Spleen (tissue), 11 donors: ENCODE measurements around the gene SOAT2. TPM values are rescaled to one million over a fixed set of nuclear protein-coding genes. Genes with fewer than 3 reads are reported as not detected.

Source experiments
- DNase-seq: peaks from one replicate; pipeline ENCODE4 v3.0.0-alpha.2; 2020
- H3K27ac ChIP-seq, 8 donors: fragments of 200-600 bp; sonication (generic) in 7 of 8; 1 replicate in 4 of 8; 2 replicates in 4 of 8; pipeline versions ENCODE4 v1.5.0 to v1.8.0; 2016 to 2021; ENCODE audit warnings: inconsistent platforms in 4 of 8, mild to moderate bottlenecking in 4 of 8, moderate library complexity in 1 of 8
- H3K27me3 ChIP-seq, 7 donors: fragments of 200-600 bp; sonication (generic) in 6 of 7; replicated peaks in 1 of 7; 1 replicate in 4 of 7; 2 replicates in 3 of 7; pipeline versions ENCODE4 v1.5.0 to v1.8.0; 2016 to 2021; ENCODE audit warnings: inconsistent platforms in 3 of 7, mild to moderate bottlenecking in 1 of 7
- H3K36me3 ChIP-seq, 6 donors: fragments of 200-600 bp; sonication (generic) in 5 of 6; 1 replicate in 4 of 6; 2 replicates in 2 of 6; pipeline versions ENCODE4 v1.5.0 to v1.8.0; 2016 to 2021; ENCODE audit warnings: inconsistent platforms in 2 of 6
- H3K4me1 ChIP-seq, 6 donors: fragments of 200-600 bp; sonication (generic) in 5 of 6; 1 replicate in 3 of 6; 2 replicates in 3 of 6; pipeline versions ENCODE4 v1.5.0 to v1.8.0; 2016 to 2021; ENCODE audit warnings: inconsistent platforms in 3 of 6
- H3K4me3 ChIP-seq, 8 donors: fragments of 200-600 bp; sonication (generic) in 7 of 8; 1 replicate in 4 of 8; 2 replicates in 4 of 8; pipeline versions ENCODE4 v1.5.0 to v1.8.0; 2016 to 2021; ENCODE audit warnings: inconsistent platforms in 4 of 8, mild to moderate bottlenecking in 4 of 8, moderate library complexity in 2 of 8
- H3K9me3 ChIP-seq, 8 donors: fragments of 200-600 bp; sonication (generic) in 7 of 8; 1 replicate in 4 of 8; 2 replicates in 4 of 8; pipeline versions ENCODE4 v1.5.0 to v1.8.0; 2016 to 2021; ENCODE audit warnings: inconsistent platforms in 4 of 8
- POLR2A ChIP-seq, 3 donors: fragments of 450-650 bp; IDR thresholded peaks; one replicate each; pipeline ENCODE4 v1.5.1; 2017; ENCODE audit warnings: antibody characterized with exemption in 3 of 3, mild to moderate bottlenecking in 1 of 3
- POLR2AphosphoS5 ChIP-seq, 3 donors: sonication (generic); formaldehyde crosslinking; IDR thresholded peaks; one replicate each; pipeline ENCODE4 v1.5.1; 2017; ENCODE audit warnings: antibody characterized with exemption in 3 of 3
- WGBS, 5 donors: extraction: QIAGEN DNeasy Blood & Tissue Kit in 3 of 5; methylation state at CpG; one replicate each; pipeline versions ENCODE4 v1.1.5 to v1.1.7; 2013 to 2018; 5-methylcytosine and 5-hydroxymethylcytosine counted together
- intact Hi-C: fragments of 100-400 bp; cut with DNase I; formaldehyde crosslinking; loops from one replicate; pipeline ENCODE4 v1.15.0; 2023; ENCODE audit warnings: low total_unique reads
- polyA plus RNA-seq, 3 donors: library from polyadenylated mRNA; stranded (reverse); fragments of 200-250 nt; gene quantifications; one replicate each; pipeline ENCODE4 v1.2.1, GENCODE V29; 2013
- total RNA-seq, 7 donors: library from RNA; depleted of rRNA in 3 of 7; stranded (reverse); fragments of >200 nt in 3 of 7; fragmentation: NEBNext Ultra II Directional in 4 of 7; extraction: Animal tissue kit (Norgen Biotek cat#: 25700) in 4 of 7; gene quantifications; one replicate each; pipeline versions ENCODE4 v1.1.0 to v1.2.1, GENCODE V29; 2016 to 2021
- TF ChIP-seq, protein P1 (sequence below), 11 experiments: fragments of 200-600 bp in 7 of 11; fragments of 450-650 bp in 4 of 11; sonication (generic) in 4 of 11; IDR thresholded peaks in 8 of 11; conservative IDR thresholded peaks in 3 of 11; 1 replicate in 7 of 11; 2 replicates in 4 of 11; pipeline versions ENCODE4 v1.4.0 to v1.8.0; 2016 to 2021; ENCODE audit warnings: antibody characterized with exemption in 11 of 11, inconsistent platforms in 4 of 11, mild to moderate bottlenecking in 1 of 11
- donor health status: healthy with polysubstance abuse.
- donor health status: DM: no; HTN: no; CAD: no; lungs with moderate emphysema.
- donor health status: DM: no; HTN: no; CAD: no.
- donor health status: Bipolar disorder and iron deficiency.
- donor health status: healthy.
- donor health status: DM: no; HTN: no; CAD: no.
- donor health status: DM: yes; HTN: yes; CAD: no.

Gene SOAT2
- total and polyA plus RNA-seq, 10 donors: 0.37 to 2.2 (median 0.56) TPM; not detected in 1

DNA sequence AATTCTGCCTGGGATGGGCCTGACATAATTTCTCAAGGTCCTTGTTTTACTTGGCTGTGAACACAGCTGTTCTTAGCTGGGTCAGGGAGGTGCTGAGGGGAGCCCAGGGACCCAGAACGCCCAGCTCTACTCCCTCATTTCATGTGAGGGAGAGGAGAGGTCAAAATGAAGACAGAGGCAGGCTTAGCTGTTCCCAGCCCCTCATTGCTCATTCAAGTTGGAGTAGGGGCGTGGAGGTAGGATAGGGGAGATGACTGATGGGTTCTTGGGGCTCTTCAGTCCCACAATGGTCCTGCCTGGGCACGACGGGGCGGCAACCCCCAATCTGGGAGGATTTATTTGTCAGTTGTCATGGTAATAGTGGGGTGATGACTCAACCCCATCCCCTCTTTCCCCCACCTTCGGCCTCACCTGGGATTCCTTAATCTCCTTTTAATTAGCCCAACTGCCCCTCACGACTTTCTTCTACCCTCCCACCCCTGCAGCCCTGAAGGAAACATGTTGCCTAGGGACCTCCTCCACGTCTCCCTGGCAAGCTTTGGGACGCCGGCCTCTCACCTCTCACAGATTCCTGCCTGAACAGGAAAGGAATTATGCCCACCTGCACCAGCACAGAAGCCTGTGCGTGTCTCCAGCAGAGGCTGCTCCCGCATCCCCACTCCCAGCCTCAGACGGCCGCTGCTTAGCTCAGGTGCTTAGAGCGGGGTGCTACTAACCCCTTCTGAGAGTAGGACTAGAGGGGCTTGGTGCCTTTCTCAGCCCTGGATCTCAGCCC is 34.3 kb upstream of the SOAT2 start:
- Histone ChIP-seq H3K36me3 (peaks cover 0 to 100% (median 39%) of the 10 kb centered on the region in 6 donors), H3K27ac (peak overlapping the region in 6 of 8 donors; percentile 46 to 94 (median 74)), H3K4me1 (peaks cover 25 to 93% (median 69%) of the 10 kb centered on the region in 6 donors), H3K27me3 (no peaks in the 10 kb centered on the region), H3K4me3 (no peak overlapping the region), H3K9me3 (no peaks in the 10 kb centered on the region)
- intact Hi-C loops: loop anchor here (2.0 kb wide), 1 partner anchor 30 kb away; no protein-coding TSS in a partner anchor
- TF ChIP-seq POLR2AphosphoS5 (IDR thresholded peaks at IDR 0.05): peak in 1 of 3 donors; percentile 39
- no peak for TF ChIP-seq POLR2A (IDR thresholded peaks at IDR 0.05)
- TF ChIP-seq, protein P1, sequence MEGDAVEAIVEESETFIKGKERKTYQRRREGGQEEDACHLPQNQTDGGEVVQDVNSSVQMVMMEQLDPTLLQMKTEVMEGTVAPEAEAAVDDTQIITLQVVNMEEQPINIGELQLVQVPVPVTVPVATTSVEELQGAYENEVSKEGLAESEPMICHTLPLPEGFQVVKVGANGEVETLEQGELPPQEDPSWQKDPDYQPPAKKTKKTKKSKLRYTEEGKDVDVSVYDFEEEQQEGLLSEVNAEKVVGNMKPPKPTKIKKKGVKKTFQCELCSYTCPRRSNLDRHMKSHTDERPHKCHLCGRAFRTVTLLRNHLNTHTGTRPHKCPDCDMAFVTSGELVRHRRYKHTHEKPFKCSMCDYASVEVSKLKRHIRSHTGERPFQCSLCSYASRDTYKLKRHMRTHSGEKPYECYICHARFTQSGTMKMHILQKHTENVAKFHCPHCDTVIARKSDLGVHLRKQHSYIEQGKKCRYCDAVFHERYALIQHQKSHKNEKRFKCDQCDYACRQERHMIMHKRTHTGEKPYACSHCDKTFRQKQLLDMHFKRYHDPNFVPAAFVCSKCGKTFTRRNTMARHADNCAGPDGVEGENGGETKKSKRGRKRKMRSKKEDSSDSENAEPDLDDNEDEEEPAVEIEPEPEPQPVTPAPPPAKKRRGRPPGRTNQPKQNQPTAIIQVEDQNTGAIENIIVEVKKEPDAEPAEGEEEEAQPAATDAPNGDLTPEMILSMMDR (IDR thresholded peaks at IDR 0.05 in 8 of 11, conservative IDR thresholded peaks at IDR 0.05 in 3 of 11): no peak
- DNase-seq: no peak
- WGBS, 5 donors: 77 to 89% (median 84%) methylated on average over 15 of the region's 15 CpGs

- TF ChIP-seq, protein P1 (IDR thresholded peaks at IDR 0.05 in 8 of 11, conservative IDR thresholded peaks at IDR 0.05 in 3 of 11): no peak
- no peak for TF ChIP-seq POLR2AphosphoS5 (IDR thresholded peaks at IDR 0.05)
- no peak for TF ChIP-seq POLR2A (IDR thresholded peaks at IDR 0.05)
- Histone ChIP-seq H3K27me3 (no peaks in the 10 kb centered on the region), H3K27ac (peak overlapping the region in 7 of 8 donors; percentile 46 to 94 (median 79)), H3K4me3 (no peak overlapping the region), H3K9me3 (no peaks in the 10 kb centered on the region), H3K36me3 (peaks cover 0 to 100% (median 38%) of the 10 kb centered on the region in 6 donors), H3K4me1 (peaks cover 25 to 95% (median 73%) of the 10 kb centered on the region in 6 donors)
- intact Hi-C loops: loop anchor here (2.0 to 10.0 kb wide), 2 partner anchors 29 to 135 kb away; partner anchors contain the start of gene ITGB7
- WGBS, 5 donors: 75 to 85% (median 84%) methylated on average over 11 to 12 of the region's 12 CpGs
- DNase-seq: no peak
These were observed 33.5 kb upstream of the SOAT2 start for GRCh38 chr12:53069621-53070410.

DNA sequence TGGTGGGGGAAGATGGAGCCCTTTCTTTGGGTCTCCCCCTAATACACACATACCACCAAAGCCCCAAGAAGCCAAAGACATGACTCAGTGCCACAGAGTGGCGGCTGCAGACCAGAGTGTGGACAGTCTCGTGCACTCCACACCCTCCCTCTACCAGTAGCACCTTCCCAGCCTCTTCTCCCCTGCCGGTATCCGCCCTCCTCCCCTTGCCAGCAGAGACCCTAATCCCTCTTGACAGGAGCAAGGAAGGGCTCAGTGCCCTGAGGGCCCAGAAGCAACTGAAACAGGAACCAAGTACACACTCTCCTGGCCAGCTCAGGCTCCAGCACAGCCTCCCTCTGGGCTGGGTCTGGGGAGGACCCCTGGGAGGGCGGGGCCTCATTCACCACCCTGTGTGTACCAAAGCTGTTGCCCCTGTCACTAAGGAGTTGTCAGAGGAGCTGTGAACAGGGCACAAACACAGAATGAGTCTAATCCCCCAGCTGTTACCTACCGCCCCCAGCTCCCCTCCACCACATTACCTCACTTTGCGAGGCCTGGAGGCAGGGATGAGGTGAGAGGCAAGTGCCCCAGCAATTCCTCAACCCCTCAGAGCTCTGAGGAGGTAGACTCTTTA is 32.3 kb upstream of the SOAT2 start:
- peak; percentile 66 for DNase-seq
- Histone ChIP-seq H3K27ac (peak overlapping the region; percentile 58 to 94 (median 74)), H3K36me3 (peaks cover 0 to 100% (median 39%) of the 10 kb centered on the region in 6 donors), H3K9me3 (no peaks in the 10 kb centered on the region), H3K4me1 (peaks cover 22 to 100% (median 72%) of the 10 kb centered on the region in 6 donors), H3K4me3 (no peak overlapping the region), H3K27me3 (no peaks in the 10 kb centered on the region)
- intact Hi-C loops: loop anchor here (10.0 kb wide), 1 partner anchor 134 kb away; the partner anchor contains the start of gene ITGB7
- TF ChIP-seq, protein P1 (IDR thresholded peaks at IDR 0.05 in 8 of 11, conservative IDR thresholded peaks at IDR 0.05 in 3 of 11): no peak
- TF ChIP-seq POLR2AphosphoS5 (IDR thresholded peaks at IDR 0.05): peak; percentile 24 to 64 (median 28)
- WGBS, 5 donors: 80 to 92% (median 90%) methylated on average over 7 of the region's 7 CpGs
